Measurements from ENCODE around the gene ME1.
"Not testable (repeated sequence)": the region's sequence is repeated elsewhere in the genome, so short reads cannot be mapped to it uniquely, and the experiment has no call there.

Gene ME1

GRCh38 chr6:83430611-83431544 lies at the start of gene ME1:
Gene ME1, minus strand, starts transcription at chr6:83431051. Its CDS starts 97 bp downstream, at chr6:83430954.
- peak in 1 of 2 donors; percentile 2 for DNase-seq (ENCODE audit: extremely low read depth in 1 of 2, low read depth in 1 of 2)

- DNase-seq (ENCODE audit: extremely low read depth in 1 of 2, low read depth in 1 of 2), result no peak
Observed at GRCh38 chr6:83480470-83480869, 49.6 kb upstream of the ME1 start.

GRCh38 chr6:83479389-83479788 lies 48.5 kb upstream of the ME1 start:
- DNase-seq (ENCODE audit: extremely low read depth in 1 of 2, low read depth in 1 of 2), result no peak

GRCh38 chr6:83476971-83477370 lies 46.1 kb upstream of the ME1 start:
- DNase-seq (ENCODE audit: extremely low read depth in 1 of 2, low read depth in 1 of 2), result no peak

- DNase-seq (ENCODE audit: extremely low read depth in 1 of 2, low read depth in 1 of 2), result no peak
Observed at GRCh38 chr6:83474309-83474708, 43.5 kb upstream of the ME1 start.

GRCh38 chr6:83472767-83473166 lies 41.9 kb upstream of the ME1 start:
- DNase-seq (ENCODE audit: extremely low read depth in 1 of 2, low read depth in 1 of 2), result no peak

GRCh38 chr6:83470587-83470986 lies 39.7 kb upstream of the ME1 start:
- no peak for DNase-seq (ENCODE audit: extremely low read depth in 1 of 2, low read depth in 1 of 2)

GRCh38 chr6:83470001-83470400 lies 39.1 kb upstream of the ME1 start:
- DNase-seq (ENCODE audit: extremely low read depth in 1 of 2, low read depth in 1 of 2), result no peak

GRCh38 chr6:83467620-83468036 lies 36.8 kb upstream of the ME1 start:
- no peak for DNase-seq (ENCODE audit: extremely low read depth in 1 of 2, low read depth in 1 of 2)

- no peak for DNase-seq (ENCODE audit: extremely low read depth in 1 of 2, low read depth in 1 of 2)
Observed at GRCh38 chr6:83466328-83466727, 35.5 kb upstream of the ME1 start.

GRCh38 chr6:83464381-83465140 lies 33.7 kb upstream of the ME1 start:
- DNase-seq (ENCODE audit: extremely low read depth in 1 of 2, low read depth in 1 of 2), result no peak

GRCh38 chr6:83463886-83464285 lies 33.0 kb upstream of the ME1 start:
- no peak for DNase-seq (ENCODE audit: extremely low read depth in 1 of 2, low read depth in 1 of 2)

GRCh38 chr6:83462524-83462923 lies 31.7 kb upstream of the ME1 start:
- DNase-seq (ENCODE audit: extremely low read depth in 1 of 2, low read depth in 1 of 2), result no peak

- no peak for DNase-seq (ENCODE audit: extremely low read depth in 1 of 2, low read depth in 1 of 2)
Observed at GRCh38 chr6:83461438-83461837, 30.6 kb upstream of the ME1 start.

GRCh38 chr6:83459663-83460062 lies 28.8 kb upstream of the ME1 start:
- no peak for DNase-seq (ENCODE audit: extremely low read depth in 1 of 2, low read depth in 1 of 2)

- not testable (repeated sequence) for DNase-seq (ENCODE audit: extremely low read depth in 1 of 2, low read depth in 1 of 2)
Observed at GRCh38 chr6:83450015-83450414, 19.2 kb upstream of the ME1 start.

GRCh38 chr6:83444086-83444699 lies 13.3 kb upstream of the ME1 start:
- DNase-seq (ENCODE audit: extremely low read depth in 1 of 2, low read depth in 1 of 2), result not testable (repeated sequence)

GRCh38 chr6:83443516-83443915 lies 12.7 kb upstream of the ME1 start:
- DNase-seq (ENCODE audit: extremely low read depth in 1 of 2, low read depth in 1 of 2), result no peak

GRCh38 chr6:83442752-83443151 lies 11.9 kb upstream of the ME1 start:
- no peak for DNase-seq (ENCODE audit: extremely low read depth in 1 of 2, low read depth in 1 of 2)

- DNase-seq (ENCODE audit: extremely low read depth in 1 of 2, low read depth in 1 of 2), result no peak
Observed at GRCh38 chr6:83439201-83439600, 8.3 kb upstream of the ME1 start.

- DNase-seq (ENCODE audit: extremely low read depth in 1 of 2, low read depth in 1 of 2), result no peak
Observed at GRCh38 chr6:83436674-83437073, 5.8 kb upstream of the ME1 start.
